GM18951 (cell line): ENCODE data around the gene CASK.

ENCODE experiments used
- POLR2A ChIP-seq: IDR thresholded peaks from 4 replicates; pipeline ENCODE4 v1.6.1; 2011; ENCODE audit warnings: mild to moderate bottlenecking; ENCODE audit not compliant: insufficient read length, insufficient read depth; ENCODE audit errors: extremely low read depth
- in situ Hi-C: fragments of 300-500 bp; cut with MboI; formaldehyde crosslinking; loops from one replicate; pipeline ENCODE4 v1.12.0; 2022; ENCODE audit warnings: low sequenced_read_pairs, mixed read lengths, inconsistent platforms; ENCODE audit not compliant: unreplicated experiment

The CASK gene

GRCh38 chrX:41923211-41923977, at the start of gene CASK:
Gene CASK (minus strand): TSS chrX:41923554. CDS start chrX:41922988, 566 bp downstream.
- in situ Hi-C loops: no loop called here
- peak; percentile 44 for TF ChIP-seq POLR2A

- TF ChIP-seq POLR2A: no peak
- in situ Hi-C loops: no loop called here
These were observed 48.0 kb upstream of the CASK start for GRCh38 chrX:41971346-41971745.

GRCh38 chrX:41970419-41970818, 47.1 kb upstream of the CASK start:
- in situ Hi-C loops: no loop called here
- no peak for TF ChIP-seq POLR2A

- no peak for TF ChIP-seq POLR2A
- in situ Hi-C loops: no loop called here
These were observed 40.0 kb upstream of the CASK start for GRCh38 chrX:41963348-41963747.

GRCh38 chrX:41960142-41960541, 36.8 kb upstream of the CASK start:
- no peak for TF ChIP-seq POLR2A
- in situ Hi-C loops: no loop called here

- no peak for TF ChIP-seq POLR2A
- in situ Hi-C loops: no loop called here
These were observed 35.5 kb upstream of the CASK start for GRCh38 chrX:41958861-41959260.

- in situ Hi-C loops: no loop called here
- no peak for TF ChIP-seq POLR2A
These were observed 32.7 kb upstream of the CASK start for GRCh38 chrX:41956027-41956426.

- TF ChIP-seq POLR2A: no peak
- in situ Hi-C loops: no loop called here
These were observed 28.7 kb upstream of the CASK start for GRCh38 chrX:41952102-41952501.

GRCh38 chrX:41946989-41947612, 23.7 kb upstream of the CASK start:
- in situ Hi-C loops: no loop called here

GRCh38 chrX:41946235-41946634, 22.9 kb upstream of the CASK start:
- in situ Hi-C loops: no loop called here
- no peak for TF ChIP-seq POLR2A

More at GRCh38 chrX:41946989-41947612, 23.7 kb upstream of the CASK start:
- no peak for TF ChIP-seq POLR2A

GRCh38 chrX:41935832-41936231, 12.5 kb upstream of the CASK start:
- in situ Hi-C loops: no loop called here
- no peak for TF ChIP-seq POLR2A

- TF ChIP-seq POLR2A: no peak
- in situ Hi-C loops: no loop called here
These were observed 10.2 kb upstream of the CASK start for GRCh38 chrX:41933546-41933945.

GRCh38 chrX:41932885-41933284, 9.5 kb upstream of the CASK start:
- no peak for TF ChIP-seq POLR2A
- in situ Hi-C loops: no loop called here

- no peak for TF ChIP-seq POLR2A
- in situ Hi-C loops: no loop called here
These were observed 8.2 kb upstream of the CASK start for GRCh38 chrX:41931591-41931990.

- TF ChIP-seq POLR2A: no peak
- in situ Hi-C loops: no loop called here
These were observed 777 bp upstream of the CASK start for GRCh38 chrX:41923978-41924683.
